Middle frontal gyrus (tissue), 1 donor: ENCODE data around the gene CHKB.
"Not testable (repeated sequence)": the region's sequence is repeated elsewhere in the genome, so short reads cannot be mapped to it uniquely, and the experiment has no call there.

Source experiments
- DNase-seq: peaks from one replicate; pipeline ENCODE4 v3.0.0-alpha.2; 2015; ENCODE audit warnings: low spot score; ENCODE audit errors: extremely low spot score

The CHKB gene

GRCh38 chr22:50612528-50613221, 30.0 kb upstream of the CHKB start:
- no peak for DNase-seq

DNA sequence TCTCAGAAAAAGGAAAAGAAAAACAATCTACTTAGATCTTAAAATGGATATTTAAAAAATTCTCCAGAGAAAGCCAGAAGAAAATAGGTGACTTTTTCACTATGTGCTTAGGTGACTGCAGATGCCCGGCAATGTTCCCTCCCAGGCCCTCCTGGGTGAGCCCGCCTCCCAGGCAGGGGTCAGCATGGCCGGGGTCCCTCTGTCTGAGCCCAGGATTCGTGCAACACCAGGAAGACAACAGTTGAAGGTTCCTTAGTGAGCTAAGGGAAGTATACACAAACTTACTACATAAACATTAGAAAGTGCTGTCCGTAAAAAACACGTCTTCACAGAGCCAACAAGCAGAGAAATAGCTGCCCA, 29.5 kb upstream of the CHKB start:
- no peak for DNase-seq

- no peak for DNase-seq
Observed at GRCh38 chr22:50611341-50612060, 28.9 kb upstream of the CHKB start.

DNA sequence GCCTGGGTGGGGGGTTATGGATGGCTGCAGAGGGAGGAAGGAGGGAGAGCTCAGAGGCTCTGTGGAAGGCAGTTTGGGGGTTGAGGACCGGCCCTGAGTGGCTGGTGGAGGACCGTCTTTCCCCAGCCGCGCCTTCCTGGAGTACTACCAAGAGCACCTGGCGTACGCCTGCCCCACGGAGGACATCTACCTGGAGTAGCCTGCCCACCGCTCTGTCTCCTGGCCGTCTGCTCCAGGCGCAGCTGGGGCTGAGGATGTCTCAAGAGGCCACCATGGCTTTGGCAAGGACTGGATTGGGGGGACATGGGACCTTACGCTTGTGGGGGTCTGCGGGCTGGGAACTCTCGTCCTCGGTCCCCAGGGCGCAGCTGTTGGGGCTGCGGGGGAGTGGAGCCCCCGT, 27.9 kb upstream of the CHKB start:
- DNase-seq, result no peak

GRCh38 chr22:50610041-50610451, 27.4 kb upstream of the CHKB start:
- no peak for DNase-seq

DNA sequence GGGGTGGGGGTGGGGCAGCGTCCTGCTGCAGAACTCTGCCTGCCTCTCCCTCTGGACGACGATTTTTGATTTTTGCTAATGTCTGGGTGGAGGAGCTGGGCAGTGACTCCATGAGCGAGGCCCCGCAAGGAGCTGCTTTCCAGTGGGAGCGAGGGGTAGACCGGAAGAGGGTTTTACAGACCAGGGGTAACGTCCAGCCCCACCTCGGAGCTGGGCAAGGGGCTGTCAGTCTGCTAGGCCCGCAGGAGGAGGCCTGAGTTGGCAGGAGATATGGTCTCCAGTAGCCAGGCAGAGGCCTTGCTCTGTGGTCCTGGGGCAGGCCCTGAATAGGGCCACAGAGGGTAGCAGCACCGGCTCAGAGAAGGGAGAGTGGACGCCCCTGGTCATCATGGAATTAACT, 26.9 kb upstream of the CHKB start:
- DNase-seq, result no peak

DNA sequence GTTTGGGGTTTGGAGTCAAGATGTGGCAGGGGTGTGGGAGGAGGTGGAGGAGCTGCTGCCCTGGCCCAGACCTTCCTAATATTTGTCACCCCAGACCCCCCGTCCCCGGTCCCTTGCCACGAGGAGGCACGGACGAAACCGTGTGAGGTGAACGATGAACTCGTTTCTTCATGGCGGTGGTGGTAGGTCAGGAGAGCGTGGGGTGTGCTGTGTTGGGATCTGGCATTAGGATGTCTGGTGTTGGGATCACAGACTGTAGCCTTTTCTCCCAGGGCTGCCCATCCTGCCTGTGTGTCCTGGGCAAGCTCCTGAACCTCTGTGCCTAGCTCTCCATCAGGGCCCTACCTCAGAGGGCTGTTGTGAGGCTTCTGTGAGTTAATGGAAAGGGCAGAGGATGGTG, 26.3 kb upstream of the CHKB start:
- no peak for DNase-seq

DNA sequence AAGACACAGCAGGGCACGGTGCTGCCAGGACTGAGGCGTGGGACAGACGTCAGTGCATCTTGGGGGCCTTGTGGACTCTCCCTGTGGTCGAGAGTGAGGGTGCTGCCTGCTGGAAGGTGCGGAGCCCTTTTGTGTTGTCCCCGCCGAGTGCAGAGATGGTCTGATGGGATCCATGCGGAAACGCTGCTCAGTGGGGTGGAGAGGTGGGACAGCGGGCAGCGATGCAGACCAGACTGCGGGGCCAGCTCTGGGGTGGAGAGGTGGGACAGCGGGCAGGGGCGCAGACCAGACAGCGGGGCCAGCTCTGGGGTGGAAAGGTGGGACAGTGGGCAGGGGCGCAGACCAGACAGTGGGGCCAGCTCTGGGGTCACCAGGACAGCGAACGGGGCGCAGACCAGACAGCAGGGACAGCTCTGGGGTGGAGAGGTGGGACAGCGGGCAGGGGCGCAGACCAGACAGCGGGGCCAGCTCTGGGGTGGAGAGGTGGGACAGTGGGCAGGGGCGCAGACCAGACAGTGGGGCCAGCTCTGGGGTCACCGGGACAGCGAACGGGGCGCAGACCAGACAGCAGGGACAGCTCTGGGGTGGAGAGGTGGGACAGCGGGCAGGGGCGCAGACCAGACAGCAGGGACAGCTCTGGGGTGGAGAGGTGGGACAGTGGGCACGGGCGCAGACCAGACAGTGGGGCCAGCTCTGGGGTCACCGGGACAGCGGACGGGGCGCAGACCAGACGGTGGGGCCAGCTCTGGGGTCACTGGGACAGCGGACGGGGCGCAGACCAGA, 25.6 kb upstream of the CHKB start:
- DNase-seq, result not testable (repeated sequence)

DNA sequence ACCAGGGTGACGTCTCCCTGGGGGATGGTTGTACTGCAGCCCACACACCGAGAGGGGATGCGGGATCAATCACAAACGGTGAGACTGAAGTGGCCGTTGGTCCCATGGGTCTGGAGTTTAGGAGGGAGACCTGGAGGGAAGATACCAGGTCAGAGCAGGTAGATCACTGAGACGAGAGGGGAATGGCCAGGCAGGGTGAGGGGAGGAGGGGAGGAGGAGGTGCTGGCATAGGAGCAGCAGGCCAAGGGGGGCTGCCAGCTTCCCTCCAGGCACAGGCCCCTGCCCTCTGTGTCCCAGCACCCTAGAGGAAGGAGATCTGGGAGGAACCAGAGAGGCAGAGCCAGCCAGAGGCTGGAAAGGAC, 25.0 kb upstream of the CHKB start:
- DNase-seq, result no peak

- no peak for DNase-seq
Observed at GRCh38 chr22:50606946-50607658, 24.5 kb upstream of the CHKB start.

DNA sequence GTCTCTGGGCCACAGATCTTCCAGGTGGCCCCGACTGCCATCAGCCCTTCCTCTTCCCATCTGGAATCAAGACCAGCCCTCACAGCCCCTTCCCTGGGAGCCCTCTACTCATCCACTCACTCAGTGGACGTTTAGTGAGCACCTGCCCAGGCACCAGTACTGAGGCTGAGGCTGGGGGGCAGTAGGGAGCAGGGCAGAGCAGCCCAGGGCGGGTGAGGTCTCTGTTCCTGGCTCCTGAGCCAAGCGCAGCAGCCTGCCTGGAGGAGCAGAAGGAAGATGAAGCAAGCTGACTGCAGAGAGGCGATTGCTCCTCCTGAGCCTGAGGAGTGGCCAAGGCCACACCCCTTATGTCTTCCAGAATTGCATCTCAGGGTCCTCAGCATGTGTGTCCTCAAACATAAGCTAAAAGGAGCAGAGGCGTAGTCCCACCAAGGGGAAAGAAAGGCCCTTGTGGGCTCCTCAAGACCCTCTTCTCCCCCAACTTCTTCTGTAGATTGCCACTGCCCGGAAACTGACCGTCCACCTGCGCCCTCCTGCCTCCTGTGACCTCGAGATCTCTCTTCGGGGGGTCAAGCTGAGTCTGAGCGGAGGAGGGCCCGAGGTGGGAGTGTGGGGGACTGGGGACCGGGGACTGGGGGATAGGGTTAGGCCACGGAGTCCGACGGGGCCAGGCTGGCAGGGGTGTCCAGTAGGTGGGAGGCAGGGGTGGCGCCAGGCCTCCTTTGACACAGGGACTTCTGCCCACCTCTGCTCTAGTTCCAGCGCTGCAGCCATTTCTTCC, 23.7 kb upstream of the CHKB start:
- no peak for DNase-seq

GRCh38 chr22:50605613-50606074, 23.0 kb upstream of the CHKB start:
- no peak for DNase-seq

DNA sequence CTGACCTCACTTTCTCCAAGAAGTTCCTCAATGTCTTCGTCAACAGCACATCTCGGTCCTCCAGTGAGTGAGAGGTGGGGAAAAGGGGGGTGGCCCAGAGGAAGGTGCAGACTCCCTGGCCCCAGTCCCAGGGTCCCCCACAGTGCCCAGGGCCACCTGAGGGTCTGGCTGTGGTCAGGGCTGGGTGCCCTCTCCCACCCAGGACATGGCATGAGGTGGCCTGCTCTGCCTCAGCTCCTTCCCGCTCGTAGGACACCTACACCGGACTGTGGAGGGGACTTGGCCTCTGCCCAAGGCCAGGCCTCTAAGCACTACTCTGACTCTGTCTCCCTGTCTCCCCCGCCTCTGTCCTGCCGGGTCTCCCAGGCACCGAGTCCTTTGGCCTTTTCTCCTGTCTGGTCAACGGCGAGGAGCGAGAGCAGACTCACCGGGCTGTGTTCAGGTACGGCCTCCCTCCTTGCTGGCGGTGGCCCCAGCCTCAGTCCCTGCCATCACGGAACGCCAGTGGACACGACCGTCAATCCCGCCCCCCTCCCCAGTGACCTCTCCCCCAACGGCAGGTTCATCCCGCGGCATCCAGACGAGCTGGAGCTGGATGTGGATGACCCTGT, 22.5 kb upstream of the CHKB start:
- DNase-seq, result no peak

DNA sequence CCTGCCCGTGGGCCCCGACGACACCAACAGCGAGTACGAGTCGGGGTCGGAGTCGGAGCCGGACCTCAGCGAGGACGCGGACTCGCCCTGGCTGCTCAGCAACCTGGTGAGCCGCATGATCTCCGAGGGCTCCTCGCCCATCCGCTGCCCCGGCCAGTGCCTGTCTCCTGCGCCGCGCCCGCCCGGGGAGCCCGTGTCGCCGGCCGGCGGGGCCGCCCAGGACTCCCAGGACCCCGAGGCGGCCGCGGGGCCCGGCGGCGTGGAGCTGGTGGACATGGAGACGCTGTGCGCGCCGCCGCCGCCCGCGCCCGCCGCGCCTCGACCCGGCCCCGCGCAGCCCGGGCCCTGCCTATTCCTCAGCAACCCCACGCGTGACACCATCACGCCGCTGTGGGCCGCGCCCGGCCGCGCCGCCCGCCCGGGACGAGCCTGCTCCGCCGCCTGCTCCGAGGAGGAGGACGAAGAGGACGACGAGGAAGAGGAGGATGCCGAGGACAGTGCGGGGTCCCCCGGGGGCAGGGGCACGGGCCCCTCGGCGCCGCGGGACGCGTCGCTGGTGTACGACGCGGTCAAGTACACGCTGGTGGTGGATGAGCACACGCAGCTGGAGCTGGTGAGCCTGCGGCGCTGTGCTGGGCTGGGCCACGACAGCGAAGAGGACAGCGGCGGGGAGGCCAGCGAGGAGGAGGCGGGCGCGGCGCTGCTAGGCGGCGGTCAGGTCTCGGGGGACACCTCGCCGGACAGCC, 21.8 kb upstream of the CHKB start:
- DNase-seq, result no peak

GRCh38 chr22:50603511-50604255, 21.0 kb upstream of the CHKB start:
- no peak for DNase-seq

GRCh38 chr22:50602338-50602700, 19.7 kb upstream of the CHKB start:
- DNase-seq, result peak; percentile 21

GRCh38 chr22:50601669-50602337, 19.2 kb upstream of the CHKB start:
- DNase-seq, result no peak

- no peak for DNase-seq
Observed at GRCh38 chr22:50600967-50601668, 18.5 kb upstream of the CHKB start.
